ENCODE results near the gene SLC16A3.
"Not testable (repeated sequence)": the region's sequence is repeated elsewhere in the genome, so short reads cannot be mapped to it uniquely, and the experiment has no call there.

Gene SLC16A3

GRCh38 chr17:82228842-82229697 lies at the start of gene SLC16A3:
Gene SLC16A3 (plus strand): TSS chr17:82229042. CDS start chr17:82236009, 6,967 bp downstream.
- peak; percentile 78 for DNase-seq (ENCODE audit: low spot score)

DNA sequence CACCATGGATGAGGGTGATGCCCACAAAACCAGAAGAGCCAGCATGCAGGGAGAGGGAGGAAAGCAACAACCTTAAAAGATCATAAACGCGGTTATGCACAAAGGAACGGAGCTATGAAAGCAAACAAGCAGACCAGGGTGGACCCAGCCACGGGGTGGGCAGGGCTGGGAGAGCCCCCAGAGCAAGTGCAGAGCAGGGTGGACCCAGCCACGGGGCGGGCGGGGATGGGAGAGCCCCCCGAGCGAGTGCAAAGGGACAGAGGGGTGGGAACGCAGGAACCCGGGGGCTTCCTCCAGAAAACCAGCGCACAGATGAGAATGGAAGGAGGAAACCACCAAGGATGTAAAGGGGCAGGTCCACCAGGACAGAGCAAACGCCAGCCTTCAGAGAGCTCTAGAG lies 49.4 kb upstream of the SLC16A3 start:
- DNase-seq (ENCODE audit: low spot score) = no peak

- no peak for DNase-seq (ENCODE audit: low spot score)
Observed at GRCh38 chr17:82179946-82180475, 48.8 kb upstream of the SLC16A3 start.

- no peak for DNase-seq (ENCODE audit: low spot score)
Observed at GRCh38 chr17:82180776-82181528, 47.9 kb upstream of the SLC16A3 start.

GRCh38 chr17:82184761-82185160 lies 44.1 kb upstream of the SLC16A3 start:
- no peak for DNase-seq (ENCODE audit: low spot score)

- no peak for DNase-seq (ENCODE audit: low spot score)
Observed at GRCh38 chr17:82186221-82186620, 42.6 kb upstream of the SLC16A3 start.

GRCh38 chr17:82187500-82187899 lies 41.3 kb upstream of the SLC16A3 start:
- DNase-seq (ENCODE audit: low spot score) = no peak

- DNase-seq (ENCODE audit: low spot score) = no peak
Observed at GRCh38 chr17:82188001-82188961, 40.6 kb upstream of the SLC16A3 start.

DNA sequence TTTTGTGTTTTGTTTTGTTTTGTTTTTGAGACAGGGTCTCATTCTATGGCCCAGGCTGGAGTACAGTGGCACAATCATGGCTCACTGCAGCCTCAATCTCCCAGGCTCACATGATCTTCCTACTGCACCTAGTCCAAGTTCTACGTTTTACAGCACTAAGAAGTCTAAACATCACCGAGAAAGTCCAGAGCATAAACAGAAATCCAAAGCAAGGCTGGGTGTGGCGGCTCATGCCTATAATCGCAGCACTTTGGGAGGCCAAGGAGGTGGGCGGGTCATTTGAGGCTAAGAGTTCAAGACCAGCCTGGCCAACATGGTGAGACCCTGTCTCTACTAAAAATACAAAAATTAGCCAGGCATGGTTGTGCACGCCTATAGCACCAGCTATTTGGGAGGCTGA lies 35.8 kb upstream of the SLC16A3 start:
- not testable (repeated sequence) for DNase-seq (ENCODE audit: low spot score)

GRCh38 chr17:82193520-82194220 lies 35.2 kb upstream of the SLC16A3 start:
- DNase-seq (ENCODE audit: low spot score) = no peak

- no peak for DNase-seq (ENCODE audit: low spot score)
Observed at GRCh38 chr17:82194765-82195164, 34.1 kb upstream of the SLC16A3 start.

- DNase-seq (ENCODE audit: low spot score) = no peak
Observed at GRCh38 chr17:82195675-82196672, 32.9 kb upstream of the SLC16A3 start.

DNA sequence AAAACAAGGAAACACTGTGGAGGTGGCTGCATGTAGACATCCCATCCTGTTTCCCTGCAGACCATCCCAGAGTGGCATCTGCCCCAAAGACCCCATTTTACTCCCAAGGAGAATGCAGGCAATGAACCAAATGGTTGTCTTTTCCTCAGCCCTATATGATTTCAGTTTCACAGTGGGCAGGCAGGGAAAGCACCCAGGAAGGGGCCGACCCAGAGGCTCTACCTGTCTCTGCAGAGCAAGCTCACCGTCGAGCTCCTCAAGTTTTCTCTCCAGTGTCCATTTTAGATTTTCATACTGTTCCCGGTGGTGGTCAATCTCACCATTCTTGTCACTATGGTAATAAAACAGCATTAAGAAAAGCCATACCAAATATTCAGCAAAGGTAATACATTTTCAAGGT lies 30.8 kb upstream of the SLC16A3 start:
- DNase-seq (ENCODE audit: low spot score) = no peak

DNA sequence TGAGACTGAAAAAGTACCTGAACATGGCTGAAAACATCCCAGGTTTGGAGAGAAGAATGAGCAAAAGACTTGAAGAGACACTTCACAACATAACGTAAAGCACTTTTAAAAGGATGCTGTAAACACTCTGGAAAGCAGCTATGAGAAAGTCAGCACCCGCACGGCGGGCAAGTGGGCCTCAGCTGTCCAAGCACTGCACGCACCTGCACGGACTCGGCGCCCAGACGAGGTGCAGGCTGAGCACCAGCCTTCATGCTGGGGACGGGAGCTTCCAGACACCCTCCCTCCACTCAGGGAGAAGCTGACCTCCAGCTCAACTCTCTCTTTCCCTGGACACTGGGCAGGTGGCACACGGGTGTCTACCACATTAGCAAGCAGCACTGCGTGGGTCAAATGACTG lies 29.3 kb upstream of the SLC16A3 start:
- DNase-seq (ENCODE audit: low spot score) = no peak

- no peak for DNase-seq (ENCODE audit: low spot score)
Observed at GRCh38 chr17:82200135-82200534, 28.7 kb upstream of the SLC16A3 start.

DNA sequence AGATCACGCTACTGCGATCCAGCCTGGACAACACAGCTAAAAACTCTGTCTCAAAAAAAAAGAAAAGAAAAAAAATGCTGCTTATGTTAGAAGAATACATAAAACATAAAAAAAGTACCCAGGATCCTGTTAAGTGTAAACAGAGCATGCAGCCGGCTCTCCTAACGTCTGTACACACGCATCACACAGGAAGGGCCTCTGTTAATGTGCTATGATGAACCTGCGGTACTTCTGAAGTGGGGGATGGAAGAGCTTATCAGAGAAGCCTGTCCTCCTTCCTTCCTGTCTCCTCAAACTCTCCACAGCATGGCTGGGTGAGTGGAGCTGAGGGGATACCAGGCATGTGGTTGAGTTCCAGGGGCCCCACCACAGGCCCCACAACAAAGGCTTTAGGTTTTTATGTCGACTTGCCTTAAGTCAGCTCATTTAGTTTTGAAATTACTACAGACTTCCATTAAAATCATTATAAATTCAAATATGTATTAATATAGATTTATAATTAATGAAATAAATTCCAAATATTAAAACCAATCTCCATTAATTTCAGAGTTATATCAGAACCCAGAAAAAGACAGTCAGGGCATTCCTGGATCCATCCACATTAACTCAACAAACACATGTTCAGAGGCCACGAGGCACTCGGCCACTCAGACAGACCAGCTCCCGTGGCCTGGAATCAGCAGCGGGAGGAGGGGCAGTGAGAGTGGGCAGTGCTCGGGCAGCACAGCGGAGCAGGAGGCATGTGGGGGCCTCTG lies 27.9 kb upstream of the SLC16A3 start:
- no peak for DNase-seq (ENCODE audit: low spot score)

DNA sequence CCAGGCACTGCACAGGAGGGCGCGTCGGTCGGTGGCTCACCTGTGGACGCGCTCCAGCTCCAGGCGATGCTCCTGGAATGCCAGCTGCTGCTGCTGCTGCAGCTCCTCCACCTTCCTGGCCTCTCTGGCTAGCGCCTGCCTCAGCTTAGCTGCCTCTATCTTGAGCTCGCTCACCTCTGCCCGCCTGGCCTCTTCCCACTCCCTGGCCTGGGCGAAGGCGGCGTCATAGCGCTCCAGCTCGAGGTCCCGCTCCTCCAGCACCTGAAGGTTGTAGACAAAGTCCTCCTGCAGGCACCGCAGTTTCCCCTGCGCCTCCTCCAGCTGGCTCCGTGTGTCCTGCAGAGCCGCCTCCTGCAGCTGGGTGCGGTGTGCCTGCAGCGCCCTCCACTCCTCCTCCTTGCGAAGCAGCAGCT lies 27.3 kb upstream of the SLC16A3 start:
- DNase-seq (ENCODE audit: low spot score) = no peak

DNA sequence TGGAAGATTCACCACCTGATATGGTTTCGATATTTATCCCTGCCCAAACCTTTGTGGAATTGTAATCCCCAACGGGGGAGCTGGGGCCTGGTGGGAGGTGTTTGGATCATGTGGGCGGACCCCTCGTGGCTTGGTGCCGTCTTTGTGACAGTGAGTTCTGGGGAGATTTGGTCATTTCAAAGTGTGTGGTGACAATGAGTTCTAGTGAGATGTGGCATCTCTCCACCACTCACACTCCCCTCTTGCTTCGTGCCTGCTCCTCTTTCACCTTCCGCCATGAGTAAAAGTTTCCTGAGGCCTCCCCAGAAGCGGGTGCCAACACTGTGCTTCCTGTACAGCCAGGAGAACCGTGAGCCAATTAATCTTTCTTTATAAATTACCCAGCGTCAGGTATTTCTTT lies 25.9 kb upstream of the SLC16A3 start:
- DNase-seq (ENCODE audit: low spot score) = no peak

GRCh38 chr17:82203920-82204319 lies 24.9 kb upstream of the SLC16A3 start:
- DNase-seq (ENCODE audit: low spot score) = no peak
